ENCODE measurements around the gene TOMM34.

TOMM34 gene

DNA sequence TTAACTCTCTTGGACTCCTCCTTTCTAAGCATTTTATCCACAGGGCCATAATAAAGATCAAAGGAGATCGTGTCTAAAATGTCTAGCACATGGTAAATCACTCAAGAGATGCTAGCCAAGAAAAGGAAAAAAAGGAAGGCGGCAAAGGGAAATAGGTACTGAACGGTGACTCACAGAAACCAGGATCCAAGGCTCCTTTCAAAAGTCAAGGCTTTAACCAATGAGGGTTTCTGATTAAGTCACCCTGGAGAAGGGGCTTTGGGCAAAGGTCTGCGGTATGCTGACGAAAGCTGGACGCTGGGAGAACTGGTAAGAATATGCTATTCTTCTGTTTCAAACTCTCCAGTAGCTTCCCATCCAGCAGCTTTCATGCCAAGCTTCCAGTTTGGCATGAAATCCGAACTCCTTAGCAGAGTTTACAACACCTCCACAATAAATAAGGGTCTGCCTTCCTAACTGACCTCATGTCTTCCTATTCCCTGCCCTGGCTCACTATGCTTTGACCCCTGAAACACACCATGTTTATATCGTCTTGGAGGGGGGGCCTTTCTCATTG lies 1.0 kb downstream of the TOMM34 start:
- peak overlapping the region; percentile 80 for H3K4me3 ChIP-seq (ENCODE audit: low read depth, low read length)
- DNase-seq (ENCODE audit: low read depth), result peak; percentile 56
- TF ChIP-seq, protein P1, sequence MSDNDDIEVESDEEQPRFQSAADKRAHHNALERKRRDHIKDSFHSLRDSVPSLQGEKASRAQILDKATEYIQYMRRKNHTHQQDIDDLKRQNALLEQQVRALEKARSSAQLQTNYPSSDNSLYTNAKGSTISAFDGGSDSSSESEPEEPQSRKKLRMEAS (IDR thresholded peaks at IDR 0.05; ENCODE audit: low read depth, low read length), result no peak
- TF ChIP-seq MYC (IDR thresholded peaks at IDR 0.05; ENCODE audit: low read depth, low read length) (no peak), POLR2A (IDR thresholded peaks at IDR 0.05; ENCODE audit: extremely low read depth, insufficient read length) (no peak)
- TF ChIP-seq, protein P2, sequence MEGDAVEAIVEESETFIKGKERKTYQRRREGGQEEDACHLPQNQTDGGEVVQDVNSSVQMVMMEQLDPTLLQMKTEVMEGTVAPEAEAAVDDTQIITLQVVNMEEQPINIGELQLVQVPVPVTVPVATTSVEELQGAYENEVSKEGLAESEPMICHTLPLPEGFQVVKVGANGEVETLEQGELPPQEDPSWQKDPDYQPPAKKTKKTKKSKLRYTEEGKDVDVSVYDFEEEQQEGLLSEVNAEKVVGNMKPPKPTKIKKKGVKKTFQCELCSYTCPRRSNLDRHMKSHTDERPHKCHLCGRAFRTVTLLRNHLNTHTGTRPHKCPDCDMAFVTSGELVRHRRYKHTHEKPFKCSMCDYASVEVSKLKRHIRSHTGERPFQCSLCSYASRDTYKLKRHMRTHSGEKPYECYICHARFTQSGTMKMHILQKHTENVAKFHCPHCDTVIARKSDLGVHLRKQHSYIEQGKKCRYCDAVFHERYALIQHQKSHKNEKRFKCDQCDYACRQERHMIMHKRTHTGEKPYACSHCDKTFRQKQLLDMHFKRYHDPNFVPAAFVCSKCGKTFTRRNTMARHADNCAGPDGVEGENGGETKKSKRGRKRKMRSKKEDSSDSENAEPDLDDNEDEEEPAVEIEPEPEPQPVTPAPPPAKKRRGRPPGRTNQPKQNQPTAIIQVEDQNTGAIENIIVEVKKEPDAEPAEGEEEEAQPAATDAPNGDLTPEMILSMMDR (IDR thresholded peaks at IDR 0.05; ENCODE audit: low read depth, low read length), result no peak

DNA sequence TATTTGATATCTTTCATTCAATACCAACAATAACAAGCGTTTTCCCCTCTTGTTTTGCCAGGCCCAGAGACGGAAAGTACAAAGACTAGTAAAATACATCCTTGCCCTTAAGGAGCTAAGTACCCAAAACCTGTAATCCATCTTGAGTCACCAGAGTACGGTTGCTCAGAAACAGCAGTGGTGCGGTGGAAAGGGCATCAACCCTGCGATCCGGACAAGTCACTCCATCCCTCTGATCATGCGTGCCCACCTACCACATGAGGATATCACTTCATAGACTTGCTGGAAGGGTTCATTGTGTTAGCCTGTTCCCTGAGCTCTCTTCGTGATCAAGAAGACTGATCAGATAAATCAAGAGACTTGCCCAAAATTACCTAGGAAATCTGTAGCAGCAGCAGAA lies 1.9 kb downstream of the TOMM34 start:
- DNase-seq (ENCODE audit: low read depth), result no peak
- TF ChIP-seq, protein P1 (IDR thresholded peaks at IDR 0.05; ENCODE audit: low read depth, low read length), result no peak
- TF ChIP-seq, protein P2 (IDR thresholded peaks at IDR 0.05; ENCODE audit: low read depth, low read length), result no peak
- no peak for TF ChIP-seq POLR2A (IDR thresholded peaks at IDR 0.05; ENCODE audit: extremely low read depth, insufficient read length)
- no peak for TF ChIP-seq MYC (IDR thresholded peaks at IDR 0.05; ENCODE audit: low read depth, low read length)
- peak overlapping the region; percentile 80 for H3K4me3 ChIP-seq (ENCODE audit: low read depth, low read length)

DNA sequence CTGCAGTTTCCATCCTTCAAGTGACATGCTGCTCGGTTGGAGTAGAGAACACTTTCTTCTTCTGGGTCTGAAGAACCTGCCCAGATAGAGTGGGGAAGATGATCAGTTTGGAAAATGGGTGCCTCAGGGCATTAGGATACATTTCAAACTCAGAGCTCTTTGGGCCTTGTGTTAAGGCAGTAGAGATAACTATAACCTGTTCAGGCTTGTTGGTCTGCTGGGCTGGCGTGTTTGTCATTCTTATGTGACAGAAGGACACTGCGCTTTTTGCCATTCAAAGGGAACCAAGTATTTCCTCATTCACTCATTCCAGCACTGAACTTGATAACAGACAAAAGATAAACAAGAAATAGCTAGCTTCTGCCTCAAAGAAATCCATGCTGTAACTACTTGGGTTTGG lies 3.8 kb downstream of the TOMM34 start:
- no peak for TF ChIP-seq POLR2A (IDR thresholded peaks at IDR 0.05; ENCODE audit: extremely low read depth, insufficient read length)
- TF ChIP-seq MYC (IDR thresholded peaks at IDR 0.05; ENCODE audit: low read depth, low read length), result no peak
- TF ChIP-seq, protein P1 (IDR thresholded peaks at IDR 0.05; ENCODE audit: low read depth, low read length), result no peak
- TF ChIP-seq, protein P2 (IDR thresholded peaks at IDR 0.05; ENCODE audit: low read depth, low read length), result no peak
- DNase-seq (ENCODE audit: low read depth), result no peak

DNA sequence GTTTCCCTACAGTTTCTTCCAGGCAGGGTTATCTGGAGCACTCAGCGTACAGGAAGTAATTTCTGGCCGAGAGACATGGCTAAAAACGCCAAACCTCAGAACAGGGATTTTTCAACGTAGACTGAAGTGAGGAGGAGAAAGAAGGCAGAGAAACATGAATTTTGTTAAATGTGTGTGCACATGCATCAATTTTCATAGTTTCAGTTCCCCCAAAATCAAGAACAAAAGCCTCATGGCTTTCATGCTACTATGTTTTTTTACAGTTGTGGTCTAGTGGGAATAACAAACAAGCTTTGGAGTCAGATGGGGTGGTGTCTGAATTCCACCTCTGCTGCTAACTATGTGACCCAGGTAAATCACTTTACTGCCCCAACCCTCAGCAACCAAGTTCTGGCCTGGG lies 4.9 kb downstream of the TOMM34 start:
- TF ChIP-seq POLR2A (IDR thresholded peaks at IDR 0.05; ENCODE audit: extremely low read depth, insufficient read length) (no peak), MYC (IDR thresholded peaks at IDR 0.05; ENCODE audit: low read depth, low read length) (no peak)
- TF ChIP-seq, protein P2 (IDR thresholded peaks at IDR 0.05; ENCODE audit: low read depth, low read length), result no peak
- TF ChIP-seq, protein P1 (IDR thresholded peaks at IDR 0.05; ENCODE audit: low read depth, low read length), result no peak
- no peak for DNase-seq (ENCODE audit: low read depth)
- no peak overlapping the region for H3K4me3 ChIP-seq (ENCODE audit: low read depth, low read length)

More for the DNA sequence above, 3.8 kb downstream of the TOMM34 start:
- H3K4me3 ChIP-seq (ENCODE audit: low read depth, low read length), result no peak overlapping the region

DNA sequence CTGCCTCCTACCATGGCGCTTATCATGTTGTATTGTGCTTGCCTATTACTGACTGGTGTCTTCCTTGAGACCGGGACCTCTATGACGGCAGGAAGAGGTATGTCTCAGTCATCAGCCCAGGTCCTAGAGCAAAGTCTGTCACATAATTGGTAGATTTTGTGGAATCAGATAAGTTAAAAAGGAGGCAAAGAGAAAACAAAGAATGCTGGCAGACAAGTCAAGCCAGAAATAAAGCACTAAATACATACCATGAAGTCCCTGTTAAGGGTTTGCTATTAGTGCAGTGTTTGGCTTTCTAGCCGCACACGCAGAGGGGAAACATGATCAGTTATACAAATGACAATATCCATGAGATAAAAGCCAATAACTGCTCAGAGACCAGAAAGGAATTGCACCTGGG lies 6.0 kb downstream of the TOMM34 start:
- H3K4me3 ChIP-seq (ENCODE audit: low read depth, low read length), result no peak overlapping the region
- no peak for DNase-seq (ENCODE audit: low read depth)
- TF ChIP-seq MYC (IDR thresholded peaks at IDR 0.05; ENCODE audit: low read depth, low read length) (no peak), POLR2A (IDR thresholded peaks at IDR 0.05; ENCODE audit: extremely low read depth, insufficient read length) (no peak)
- TF ChIP-seq, protein P2 (IDR thresholded peaks at IDR 0.05; ENCODE audit: low read depth, low read length), result no peak
- TF ChIP-seq, protein P1 (IDR thresholded peaks at IDR 0.05; ENCODE audit: low read depth, low read length), result no peak
